HG02981 (cell line): ENCODE results near the gene CLECL1.

Source experiments
- ATAC-seq: cut with Tn5 transposase; IDR thresholded peaks from one replicate; pipeline ENCODE4 v1.9.1; 2021; ENCODE audit warnings: mild to moderate bottlenecking, moderate library complexity; ENCODE audit not compliant: unreplicated experiment

The CLECL1 gene

DNA sequence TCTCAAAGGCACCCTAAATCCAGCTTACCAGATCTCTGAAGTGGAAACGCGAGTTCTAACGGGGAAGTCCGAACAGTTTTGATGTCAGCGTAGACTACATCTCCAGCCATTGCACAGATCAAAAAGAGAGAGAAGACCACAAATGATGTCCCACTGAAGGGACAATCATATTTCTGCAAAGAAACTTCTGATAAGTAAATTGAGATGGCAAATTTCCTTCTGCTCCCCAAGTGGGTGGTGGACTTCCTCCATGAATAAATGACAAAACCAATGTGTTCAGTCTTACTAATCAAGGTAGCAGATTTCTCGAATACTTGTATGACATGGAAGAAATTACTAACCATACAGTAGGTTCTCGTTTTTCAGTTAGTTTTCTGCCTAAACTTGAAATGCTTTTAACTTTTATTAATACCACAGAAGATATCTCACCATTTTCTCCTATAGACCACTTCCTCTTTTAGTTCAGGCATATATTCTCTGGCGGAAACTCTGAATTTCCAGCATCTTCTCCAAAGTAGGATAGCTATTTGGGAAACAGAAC is at the start of gene CLECL1:
CLECL1 (minus strand) TSS at position 177 of the 541 bp plus-strand sequence.
- no peak for ATAC-seq

DNA sequence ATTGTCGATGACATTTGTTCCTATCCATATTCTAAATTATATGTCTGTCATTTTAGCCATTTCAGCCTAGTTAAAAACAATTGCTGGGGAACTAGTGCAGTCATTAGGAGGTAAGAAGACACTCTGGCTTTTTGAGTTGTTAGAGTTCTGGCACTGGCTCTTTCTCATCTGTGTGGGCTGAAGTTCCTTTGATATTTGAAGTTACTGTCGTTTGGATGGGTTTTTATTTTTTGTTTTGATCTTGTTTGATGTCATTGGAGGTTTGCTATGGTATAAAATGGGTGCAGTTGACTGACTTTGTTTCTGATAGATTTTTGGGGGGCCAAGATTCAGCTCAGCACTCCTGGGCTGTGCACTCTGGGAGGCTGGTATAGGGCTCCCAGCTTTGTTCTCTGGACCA is 48.5 kb upstream of the CLECL1 start:
- ATAC-seq = no peak

DNA sequence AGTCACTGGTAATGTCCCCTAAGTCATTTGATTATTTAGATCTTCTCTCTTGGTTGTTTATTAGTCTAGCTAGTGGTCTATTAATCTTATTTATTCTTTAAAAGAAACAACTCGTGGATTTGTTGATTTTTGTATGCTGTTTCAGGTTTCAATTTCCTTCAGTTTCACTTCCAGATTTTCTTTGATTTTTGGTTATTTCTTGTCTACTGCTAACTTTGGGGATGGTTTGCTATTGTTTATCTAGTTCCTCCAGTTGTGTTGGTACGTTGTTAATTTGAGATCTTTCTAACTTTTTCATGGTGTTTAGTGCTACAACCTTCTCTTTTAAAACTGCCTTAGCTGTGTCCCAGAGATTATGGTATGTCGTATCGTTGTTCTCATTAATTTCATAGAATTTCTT is 46.3 kb upstream of the CLECL1 start:
- no peak for ATAC-seq

DNA sequence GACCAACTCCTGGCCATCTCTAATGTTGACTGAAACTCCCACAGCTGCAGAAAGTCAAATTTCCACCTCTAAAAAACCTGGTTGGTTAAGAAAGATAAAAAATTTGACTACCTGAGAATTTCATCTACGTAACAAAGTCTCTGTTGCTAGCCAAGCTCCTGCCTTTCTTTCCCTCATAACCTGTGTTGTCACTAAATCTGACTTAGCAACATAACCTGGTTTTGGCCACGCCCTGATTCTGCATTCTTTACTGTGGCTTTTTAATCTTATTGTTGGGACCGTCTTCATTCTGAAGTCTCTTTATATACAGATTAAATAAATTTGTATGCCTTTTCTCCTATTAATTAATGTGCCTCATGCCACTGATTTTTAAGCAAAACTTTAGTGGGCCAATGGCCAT is 43.9 kb upstream of the CLECL1 start:
- no peak for ATAC-seq

DNA sequence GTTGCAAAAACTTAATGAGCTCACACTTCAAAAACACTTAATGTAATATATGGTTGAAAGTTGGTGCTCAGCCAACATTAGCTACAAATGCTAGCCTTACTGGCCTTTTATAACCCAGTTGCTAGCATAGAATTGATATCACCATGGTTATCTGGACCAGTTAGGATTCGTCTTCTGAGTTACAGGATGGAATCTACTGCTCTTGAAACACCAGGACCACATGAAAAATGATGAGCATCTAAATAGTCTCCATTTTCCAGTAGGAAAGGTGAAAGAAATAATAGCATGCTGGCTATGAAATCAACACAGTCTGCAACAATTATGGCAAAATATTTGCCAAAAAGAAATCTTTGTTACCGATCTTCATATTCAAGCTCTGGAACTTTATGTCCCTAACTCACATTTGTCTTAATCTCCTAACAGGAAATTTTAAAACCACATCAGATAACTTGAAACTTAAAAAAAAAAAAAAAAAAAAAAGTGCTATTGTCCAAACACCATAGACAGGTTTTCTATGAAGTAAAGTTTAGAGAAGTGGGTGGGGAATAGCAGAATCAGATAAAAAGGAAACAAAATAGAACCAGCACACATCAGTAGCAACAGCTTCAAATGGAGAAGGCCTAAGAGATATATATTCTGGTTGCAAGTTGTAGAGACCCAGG is 40.5 kb upstream of the CLECL1 start:
- ATAC-seq = no peak

DNA sequence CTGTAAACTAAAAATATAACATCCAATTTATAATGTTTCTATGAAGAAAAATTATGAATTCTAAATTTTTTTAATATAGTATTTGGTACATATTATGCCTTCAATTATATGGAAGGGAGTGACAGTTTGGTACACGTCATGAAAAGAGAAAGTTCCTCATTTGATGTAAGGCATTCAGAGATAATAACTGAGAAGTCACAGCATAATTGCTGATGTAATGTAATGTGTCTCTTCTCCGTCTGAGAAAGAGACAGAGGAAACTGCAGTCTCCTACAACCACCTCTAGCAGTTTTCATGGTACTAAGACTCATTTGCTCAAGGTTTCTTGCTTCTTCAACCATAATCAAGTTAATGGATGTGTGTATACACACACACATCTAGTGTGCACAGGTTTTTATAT is 30.1 kb upstream of the CLECL1 start:
- ATAC-seq = no peak

DNA sequence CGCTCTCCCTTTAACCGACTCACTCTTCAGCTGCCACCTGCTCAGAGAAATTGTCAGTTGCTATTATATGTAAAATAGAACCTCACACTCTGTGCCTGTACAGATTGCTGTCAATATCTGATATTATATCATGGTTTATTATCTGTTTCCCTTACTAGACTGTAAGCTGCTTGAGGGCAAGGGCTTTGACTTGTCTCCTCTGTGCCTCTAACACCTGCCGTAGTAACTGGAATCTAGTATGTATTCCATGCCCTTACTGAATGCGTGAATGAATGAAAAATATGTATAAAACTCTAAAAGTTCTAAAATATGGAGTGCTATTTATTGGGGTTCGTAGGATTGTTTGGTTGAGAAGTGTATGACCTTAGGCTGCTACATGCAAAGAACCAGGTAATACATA is 29.5 kb upstream of the CLECL1 start:
- ATAC-seq = no peak

DNA sequence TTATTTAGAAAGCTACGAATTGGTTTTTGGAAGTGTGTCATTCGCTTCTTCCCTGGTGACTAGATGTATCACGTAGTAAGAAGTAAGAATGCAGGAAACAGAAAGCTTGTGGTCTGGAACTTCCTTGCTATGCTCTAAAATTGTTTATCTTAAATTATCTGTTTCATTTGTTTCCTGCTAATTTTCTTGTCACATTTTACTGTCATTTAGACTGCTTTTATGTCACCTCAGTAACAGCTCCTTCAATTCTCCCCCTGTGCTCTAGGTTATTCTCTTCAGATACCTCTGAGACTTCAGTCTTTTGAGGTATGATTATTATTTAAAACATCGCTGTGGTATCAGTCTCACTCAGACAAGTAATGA is 28.5 kb upstream of the CLECL1 start:
- ATAC-seq = no peak

DNA sequence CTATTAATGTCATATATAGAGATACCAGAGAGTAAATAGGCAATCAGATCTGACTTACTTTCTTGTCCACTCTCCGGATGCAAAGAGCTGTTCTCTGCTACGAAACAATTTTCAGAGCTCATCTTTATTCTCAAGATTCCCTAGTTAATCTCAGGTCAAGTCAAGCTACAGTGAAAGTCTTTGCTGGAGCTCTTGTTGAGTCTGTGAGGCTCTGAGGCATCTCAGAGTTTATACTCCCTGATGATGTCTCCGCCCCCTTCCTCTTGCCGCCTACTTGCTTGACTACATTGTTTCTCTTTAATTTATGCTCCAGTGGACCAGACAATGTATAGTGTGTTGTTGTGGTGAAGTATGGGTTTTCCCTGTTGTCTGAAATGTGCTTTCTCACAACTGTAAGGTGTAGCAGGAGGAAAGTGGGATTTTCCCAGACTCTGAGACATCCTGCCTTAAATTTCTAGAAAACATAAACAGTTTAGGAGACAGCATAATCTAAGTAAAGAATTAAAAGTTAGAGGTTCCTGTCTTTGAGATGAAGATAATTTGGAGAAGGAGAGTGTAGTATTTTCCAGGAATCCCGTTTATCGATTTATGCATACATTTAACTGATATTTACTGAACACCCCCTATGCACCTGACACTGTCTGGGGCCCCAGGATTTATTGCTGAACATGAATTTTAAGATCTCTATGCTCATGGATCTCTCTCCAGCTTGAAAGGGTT is 28.0 kb upstream of the CLECL1 start, which contains the start of gene CD69:
CD69 (minus strand) TSS at position 203 of the 720 bp plus-strand sequence; CDS start at position 122, 81 bp downstream.
- ATAC-seq = peak; percentile 33

DNA sequence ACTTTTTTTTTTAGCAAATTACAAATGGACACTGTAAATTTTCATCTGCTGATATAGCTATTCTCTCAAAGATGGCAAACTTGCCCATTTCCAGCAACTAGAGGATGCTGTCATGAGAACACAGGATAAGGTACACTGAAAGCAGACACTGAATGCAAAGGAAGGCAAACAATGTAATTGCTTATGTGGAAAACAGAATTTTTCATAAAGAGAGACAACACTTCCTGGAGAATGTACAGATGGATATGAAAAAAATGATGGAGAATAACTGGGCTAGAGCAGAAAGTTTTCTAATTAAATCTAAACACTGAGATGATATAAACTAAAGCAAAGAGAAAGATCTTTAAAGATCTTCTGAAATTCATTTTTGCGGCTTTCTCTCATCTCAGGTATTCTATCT is 27.2 kb upstream of the CLECL1 start:
- ATAC-seq = no peak

DNA sequence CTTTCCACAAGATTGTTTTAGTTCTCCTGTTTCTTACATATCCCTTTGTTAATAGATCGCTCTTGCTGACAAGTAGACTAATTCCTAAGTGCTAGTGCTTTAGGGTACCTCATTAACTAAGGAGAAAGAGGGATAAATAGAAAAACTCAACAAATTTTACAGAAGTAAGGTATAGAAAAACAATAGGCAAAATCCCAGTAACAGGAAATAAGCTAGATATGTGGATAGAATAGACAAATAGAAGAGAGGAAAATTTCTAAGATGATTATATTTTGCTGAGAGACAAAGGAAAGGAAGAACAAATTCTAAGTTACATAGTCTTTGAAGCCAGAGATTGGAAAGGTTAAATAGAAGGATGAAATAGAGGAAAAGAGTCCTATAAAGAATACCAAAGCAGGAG is 26.8 kb upstream of the CLECL1 start:
- ATAC-seq = no peak

DNA sequence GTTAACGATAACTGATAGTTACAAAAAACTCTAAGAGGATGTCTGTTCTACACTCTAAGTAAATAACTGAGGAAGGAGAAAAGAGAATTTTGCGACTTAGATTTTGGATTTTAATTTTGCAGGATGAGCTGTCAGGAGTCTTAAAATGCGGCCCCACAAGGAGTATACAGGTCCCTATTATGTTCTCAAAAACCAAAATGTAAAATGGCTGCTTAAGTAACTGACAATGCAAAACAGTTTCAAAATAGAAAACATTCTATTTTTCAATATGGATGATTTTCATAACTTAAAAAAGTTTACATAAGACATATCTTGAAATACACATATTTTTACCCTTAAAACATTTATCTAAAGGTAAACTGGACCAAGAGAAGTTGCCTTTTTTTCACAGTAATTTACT is 25.2 kb upstream of the CLECL1 start:
- no peak for ATAC-seq

DNA sequence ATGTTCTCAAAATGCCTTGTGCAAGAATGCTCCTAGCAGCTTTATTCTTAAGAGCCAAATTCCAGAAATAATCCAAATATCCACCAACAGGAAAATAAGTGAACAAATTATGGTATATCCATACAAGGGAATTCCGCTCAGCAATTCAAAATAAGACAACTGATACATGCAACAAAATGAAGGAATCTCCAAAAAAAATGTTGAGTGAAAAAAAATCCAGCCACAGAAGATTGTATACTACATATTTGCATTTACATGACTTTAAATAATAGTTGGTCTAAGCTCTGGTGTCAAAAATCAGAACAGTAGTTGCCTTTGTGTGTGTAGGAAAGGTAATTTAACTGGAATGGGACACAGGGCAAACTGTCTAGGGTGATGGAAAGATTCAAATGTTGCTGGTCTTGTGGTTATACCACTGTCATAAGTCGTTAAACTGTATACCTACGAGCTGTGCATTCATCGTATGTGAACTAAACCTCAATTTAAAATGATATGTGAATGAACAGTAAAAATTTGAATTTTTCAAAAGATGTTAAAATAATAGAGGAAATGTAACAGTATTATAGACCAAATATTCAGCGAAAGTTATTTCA is 24.6 kb upstream of the CLECL1 start:
- no peak for ATAC-seq

DNA sequence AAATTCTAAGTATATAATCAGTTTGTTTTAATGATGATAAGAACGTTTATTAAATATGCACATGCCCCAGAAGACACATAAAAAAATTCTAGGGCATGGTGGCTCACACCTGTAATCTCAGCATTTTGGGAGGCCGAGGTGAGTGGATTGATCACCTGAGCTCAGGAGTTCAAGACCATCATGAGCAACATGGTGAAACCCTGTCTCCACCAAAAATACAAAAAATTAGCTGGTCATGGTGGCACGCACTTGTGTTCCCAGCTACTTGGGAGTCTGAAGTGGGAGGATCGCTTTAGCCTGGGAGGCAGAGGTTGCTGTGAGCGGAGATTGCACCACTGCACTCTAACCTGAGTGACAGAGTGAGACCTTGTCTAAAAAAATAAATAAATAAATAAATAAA is 23.8 kb upstream of the CLECL1 start:
- ATAC-seq = no peak

DNA sequence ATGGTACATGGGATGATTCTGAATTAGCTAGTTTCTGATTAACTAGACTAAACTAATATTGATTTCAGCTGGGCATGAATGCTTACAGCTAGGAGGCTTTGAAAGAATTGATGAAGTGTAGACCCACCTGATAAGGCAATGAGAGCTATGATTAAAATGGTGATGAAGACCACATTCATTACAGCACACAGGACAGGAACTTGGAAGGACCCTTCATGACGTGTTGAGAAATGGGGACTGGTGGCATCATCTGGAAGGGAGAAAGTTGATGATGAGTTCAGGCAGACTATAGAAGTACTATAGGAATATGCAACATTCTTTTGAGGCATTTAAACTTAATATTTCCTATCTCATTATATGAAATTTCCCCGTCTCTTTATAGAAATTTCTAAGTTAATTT is 23.3 kb upstream of the CLECL1 start:
- no peak for ATAC-seq

DNA sequence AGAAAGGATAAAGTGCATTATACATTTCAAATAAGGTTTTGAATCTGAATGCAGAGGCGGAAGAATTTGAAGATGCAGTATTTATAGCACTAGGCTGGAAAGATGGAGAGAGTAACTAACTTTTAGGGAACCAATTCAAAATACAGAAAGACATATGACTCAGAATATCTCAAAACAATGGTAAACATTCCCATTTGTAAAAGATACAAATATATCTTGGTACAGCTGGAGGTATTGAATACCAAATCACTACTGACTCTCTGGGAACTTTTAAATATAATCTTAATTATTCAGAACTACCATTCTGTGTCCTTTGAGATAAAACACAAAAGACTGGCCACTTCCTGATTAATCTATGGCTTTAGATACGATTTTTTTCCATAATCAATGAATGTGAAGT is 22.7 kb upstream of the CLECL1 start:
- ATAC-seq = no peak

DNA sequence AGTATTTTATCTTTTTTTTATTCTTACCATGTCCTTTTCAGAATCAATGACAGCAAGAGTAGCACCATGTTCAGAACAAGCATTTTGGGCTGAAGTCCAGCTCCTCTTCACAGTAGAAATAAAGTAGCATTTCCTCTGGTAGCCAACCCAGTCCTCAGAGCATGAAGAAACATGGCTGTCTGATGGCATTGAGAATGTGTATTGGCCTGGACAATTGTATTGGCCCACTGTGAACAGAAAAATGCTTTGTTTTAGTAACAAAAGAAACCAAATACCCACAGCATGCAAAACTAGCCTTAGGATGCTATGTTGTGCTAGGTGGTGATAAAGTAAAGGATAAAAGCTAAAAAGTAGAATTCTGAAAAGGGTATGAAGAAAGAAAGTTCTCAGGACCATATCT is 22.1 kb upstream of the CLECL1 start:
- ATAC-seq = no peak

DNA sequence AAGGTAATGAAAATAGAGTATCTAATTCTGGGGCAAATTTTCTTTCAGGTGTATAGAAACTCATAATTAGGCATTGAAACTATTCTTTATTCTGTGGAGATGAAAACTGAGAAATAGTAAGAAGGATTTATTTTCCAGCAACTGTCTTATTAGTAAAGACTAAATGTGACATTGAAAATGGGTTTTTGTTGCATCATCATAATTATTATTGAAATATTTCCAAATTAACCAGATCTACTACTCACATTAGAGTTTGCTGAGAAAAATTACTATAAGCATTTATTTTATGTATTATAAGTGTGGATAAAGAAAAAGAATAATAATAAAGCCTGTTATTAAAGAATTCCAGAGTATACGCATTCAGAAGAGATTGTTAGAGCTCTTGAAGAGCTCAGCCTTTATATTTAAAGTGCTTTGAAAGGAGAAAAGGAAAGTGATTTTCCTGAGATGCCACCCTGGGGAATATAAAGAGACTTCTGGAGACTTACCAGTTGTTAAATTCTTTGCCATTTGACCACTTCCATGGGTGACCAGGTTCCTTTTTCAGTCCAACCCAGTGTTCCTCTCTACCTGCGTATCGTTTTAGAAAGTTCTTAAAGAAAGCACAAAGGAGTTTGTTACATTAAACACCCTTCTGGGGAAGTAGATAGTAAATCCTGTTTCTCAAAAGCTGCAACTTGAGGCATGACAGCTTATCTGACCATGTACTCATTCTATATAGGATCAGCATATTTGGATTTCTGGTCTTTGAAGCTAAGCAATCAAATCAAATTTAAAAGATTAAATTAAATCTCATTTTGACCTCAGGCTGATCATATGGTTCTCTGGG is 21.4 kb upstream of the CLECL1 start:
- no peak for ATAC-seq

DNA sequence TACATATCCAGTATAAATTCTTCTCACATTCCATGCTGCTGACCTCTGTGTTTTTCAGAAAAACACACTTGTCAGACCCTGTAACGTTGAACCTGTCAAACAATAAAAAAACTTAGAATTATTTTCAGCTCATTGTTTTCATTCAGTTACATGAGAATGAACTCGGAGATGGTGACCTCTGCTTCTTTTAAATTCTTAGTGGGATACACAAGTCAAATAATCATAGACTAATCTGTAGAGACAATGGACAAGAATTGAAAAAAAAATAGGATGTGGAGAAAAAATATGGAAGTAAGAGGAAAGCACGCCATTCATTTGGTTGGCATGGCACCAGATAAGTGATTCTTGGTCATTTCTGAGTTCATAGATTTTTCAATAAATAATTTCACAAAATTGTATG is 20.6 kb upstream of the CLECL1 start:
- no peak for ATAC-seq

DNA sequence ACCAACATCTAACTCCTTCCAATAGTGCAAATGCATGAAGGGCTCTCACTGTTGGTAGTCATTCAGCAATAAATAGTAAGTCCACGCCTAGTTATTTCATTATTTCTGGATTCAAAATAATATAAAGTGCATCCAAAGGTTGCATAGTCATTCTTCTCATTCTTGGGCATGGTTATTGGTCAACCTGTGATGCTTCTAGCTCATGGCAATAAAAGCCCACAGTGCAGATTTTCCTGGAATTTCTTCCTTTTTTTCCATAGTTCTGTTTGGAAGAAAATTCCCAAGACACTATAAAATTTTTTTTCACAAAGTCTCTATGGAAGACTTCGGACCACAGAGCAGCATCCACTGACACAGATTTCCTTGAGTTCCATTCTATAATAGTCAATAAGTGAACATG is 20.2 kb upstream of the CLECL1 start:
- ATAC-seq = no peak
